ENCODE measurements around the gene MAP1A.

The MAP1A gene

GRCh38 chr15:43511012-43511885, 6.2 kb upstream of the MAP1A start:
- DNase-seq, result peak; percentile 34

DNA sequence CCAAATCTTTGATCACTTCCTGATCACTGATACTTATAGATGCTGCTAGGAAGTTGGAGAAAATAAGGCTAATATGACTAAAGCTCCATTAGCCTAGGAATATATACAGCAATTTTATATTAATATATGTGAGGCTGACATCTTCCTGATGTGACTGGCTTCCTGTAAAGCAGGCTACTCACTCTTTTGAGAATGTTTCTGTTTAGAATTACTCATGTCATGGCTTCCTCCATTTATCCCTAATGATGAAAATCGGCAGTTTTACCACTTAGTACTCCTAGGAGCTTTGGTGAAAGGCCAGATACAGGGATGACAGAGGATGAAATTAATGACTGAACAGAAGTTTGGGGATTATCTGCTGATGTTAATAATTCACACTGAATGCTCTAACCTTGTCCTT, 3.9 kb upstream of the MAP1A start:
- no peak for DNase-seq

DNA sequence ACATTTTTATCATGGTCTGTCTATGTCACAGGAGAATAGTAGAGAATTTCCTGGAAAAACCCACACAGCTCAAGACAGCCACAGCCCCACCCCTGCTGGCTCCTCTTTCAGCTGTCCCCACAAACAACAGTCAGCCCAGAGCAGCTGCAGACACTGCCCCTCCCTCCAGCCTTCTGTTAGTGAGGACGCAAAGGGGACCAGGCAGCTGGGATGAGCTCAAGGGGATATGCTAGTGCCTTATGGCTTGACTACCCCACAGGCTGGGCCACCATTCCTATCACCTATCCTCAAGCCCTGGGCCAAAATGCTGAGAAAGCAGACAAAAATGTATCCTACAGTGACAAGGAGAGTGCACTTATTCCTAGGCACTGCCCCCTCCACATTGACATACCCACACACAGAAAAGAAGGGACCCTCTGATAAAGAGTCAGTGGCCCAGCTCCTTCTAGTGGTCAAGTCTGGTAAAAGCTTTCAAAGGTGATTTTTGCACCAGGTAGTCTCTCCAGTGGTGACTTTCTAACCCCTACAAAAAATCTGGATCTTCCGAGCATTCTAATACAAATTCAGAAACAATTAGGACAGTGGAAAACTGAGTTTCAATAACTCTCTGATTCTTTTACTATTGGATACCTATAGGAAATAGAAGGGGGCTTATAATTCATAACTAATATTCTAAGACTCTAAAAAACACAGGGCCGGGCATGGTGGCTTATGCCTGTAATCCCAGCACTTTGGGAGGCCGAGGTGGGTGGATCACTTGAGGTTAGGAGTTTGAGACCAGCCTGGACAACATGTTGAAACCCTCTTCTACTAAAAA, 3.0 kb upstream of the MAP1A start:
- no peak for DNase-seq

GRCh38 chr15:43515741-43516140, 1.7 kb upstream of the MAP1A start:
- DNase-seq, result no peak

DNA sequence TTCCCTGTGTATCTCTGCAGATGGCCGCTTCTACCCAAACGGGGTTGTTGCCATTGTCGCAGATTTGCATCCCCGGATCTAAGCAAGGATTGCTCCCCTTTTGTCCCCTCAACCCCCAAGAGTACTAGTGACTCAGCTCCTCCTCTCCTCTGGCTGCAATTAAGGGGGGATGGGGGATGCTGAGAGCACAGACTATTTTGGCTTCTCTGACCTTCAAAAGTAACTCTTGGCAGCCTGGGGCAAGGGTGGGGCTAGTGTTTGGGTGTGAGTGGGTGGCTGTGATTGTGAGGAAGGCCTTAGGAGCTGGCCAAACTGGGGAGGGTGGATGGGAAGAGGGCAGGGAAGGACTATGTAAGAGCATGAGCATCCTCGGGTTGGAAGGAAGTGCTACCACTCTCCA, 1.2 kb upstream of the MAP1A start:
- no peak for DNase-seq

- DNase-seq, result no peak
These were observed 531 bp upstream of the MAP1A start for GRCh38 chr15:43516801-43517353.

DNA sequence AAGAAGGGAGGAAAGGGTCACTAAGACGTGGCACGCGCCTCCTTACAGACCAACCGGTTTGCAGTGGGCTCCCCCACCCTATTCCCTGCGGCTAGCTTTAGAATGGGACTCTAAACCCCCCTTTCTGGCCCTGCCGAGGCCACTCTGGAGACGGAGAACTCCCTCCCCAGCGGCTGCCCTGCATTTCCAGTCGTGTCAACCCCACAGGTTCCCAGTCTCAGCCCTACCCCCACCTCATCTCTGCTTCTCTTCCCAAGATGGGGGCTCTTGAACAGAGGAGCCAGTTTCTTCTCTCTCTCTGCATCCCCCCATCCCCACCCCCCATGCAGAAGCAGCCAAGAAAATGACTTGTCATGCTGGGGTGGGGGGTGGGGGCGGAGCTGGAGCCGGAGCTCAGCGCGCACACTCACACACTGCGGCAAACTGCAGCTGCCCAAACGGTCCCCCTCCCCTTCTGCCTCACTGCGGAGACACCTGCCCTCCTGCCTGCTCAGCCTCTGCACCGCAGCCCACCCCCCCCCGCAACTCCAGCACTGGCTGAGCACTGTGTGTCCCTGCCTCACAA, 871 bp downstream of the MAP1A start:
- DNase-seq, result peak; percentile 16

GRCh38 chr15:43519196-43519595, 1.8 kb downstream of the MAP1A start:
- no peak for DNase-seq

- no peak for DNase-seq
These were observed 2.7 kb downstream of the MAP1A start for GRCh38 chr15:43520138-43520537.

DNA sequence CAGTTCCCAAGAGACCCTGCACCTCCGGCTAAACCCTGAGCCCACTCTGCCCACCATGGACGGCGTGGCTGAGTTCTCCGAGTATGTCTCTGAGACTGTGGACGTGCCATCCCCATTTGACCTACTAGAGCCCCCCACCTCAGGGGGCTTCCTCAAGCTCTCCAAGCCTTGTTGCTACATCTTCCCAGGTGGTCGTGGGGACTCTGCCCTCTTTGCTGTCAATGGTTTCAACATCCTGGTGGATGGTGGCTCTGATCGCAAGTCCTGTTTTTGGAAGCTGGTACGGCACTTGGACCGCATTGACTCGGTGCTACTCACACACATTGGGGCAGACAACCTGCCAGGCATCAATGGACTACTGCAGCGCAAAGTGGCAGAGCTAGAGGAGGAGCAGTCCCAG, 4.0 kb downstream of the MAP1A start:
- no peak for DNase-seq

DNA sequence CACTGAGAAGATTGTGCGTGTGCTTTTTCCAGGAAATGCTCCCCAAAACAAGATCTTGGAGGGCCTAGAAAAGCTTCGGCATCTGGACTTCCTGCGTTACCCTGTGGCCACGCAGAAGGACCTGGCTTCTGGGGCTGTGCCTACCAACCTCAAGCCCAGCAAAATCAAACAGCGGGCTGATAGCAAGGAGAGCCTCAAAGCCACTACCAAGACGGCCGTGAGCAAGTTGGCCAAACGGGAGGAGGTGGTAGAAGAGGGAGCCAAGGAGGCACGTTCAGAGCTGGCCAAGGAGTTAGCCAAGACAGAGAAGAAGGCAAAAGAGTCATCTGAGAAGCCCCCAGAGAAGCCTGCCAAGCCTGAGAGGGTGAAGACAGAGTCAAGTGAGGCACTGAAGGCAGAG, 4.8 kb downstream of the MAP1A start:
- DNase-seq, result no peak

GRCh38 chr15:43523646-43524045, 6.2 kb downstream of the MAP1A start:
- no peak for DNase-seq

GRCh38 chr15:43524254-43524845, 6.9 kb downstream of the MAP1A start:
- DNase-seq, result no peak

GRCh38 chr15:43525131-43525530, 7.7 kb downstream of the MAP1A start:
- DNase-seq, result no peak

DNA sequence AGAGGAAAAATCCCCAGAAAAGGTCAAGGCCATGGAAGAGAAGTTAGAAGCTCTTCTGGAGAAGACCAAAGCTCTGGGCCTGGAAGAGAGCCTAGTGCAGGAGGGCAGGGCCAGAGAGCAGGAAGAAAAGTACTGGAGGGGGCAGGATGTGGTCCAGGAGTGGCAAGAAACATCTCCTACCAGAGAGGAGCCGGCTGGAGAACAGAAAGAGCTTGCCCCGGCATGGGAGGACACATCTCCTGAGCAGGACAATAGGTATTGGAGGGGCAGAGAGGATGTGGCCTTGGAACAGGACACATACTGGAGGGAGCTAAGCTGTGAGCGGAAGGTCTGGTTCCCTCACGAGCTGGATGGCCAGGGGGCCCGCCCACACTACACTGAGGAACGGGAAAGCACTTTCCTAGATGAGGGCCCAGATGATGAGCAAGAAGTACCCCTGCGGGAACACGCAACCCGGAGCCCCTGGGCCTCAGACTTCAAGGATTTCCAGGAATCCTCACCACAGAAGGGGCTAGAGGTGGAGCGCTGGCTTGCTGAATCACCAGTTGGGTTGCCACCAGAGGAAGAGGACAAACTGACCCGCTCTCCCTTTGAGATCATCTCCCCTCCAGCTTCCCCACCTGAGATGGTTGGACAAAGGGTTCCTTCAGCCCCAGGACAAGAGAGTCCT, 9.0 kb downstream of the MAP1A start:
- DNase-seq, result no peak

- DNase-seq, result no peak
These were observed 9.8 kb downstream of the MAP1A start for GRCh38 chr15:43527016-43527801.

DNA sequence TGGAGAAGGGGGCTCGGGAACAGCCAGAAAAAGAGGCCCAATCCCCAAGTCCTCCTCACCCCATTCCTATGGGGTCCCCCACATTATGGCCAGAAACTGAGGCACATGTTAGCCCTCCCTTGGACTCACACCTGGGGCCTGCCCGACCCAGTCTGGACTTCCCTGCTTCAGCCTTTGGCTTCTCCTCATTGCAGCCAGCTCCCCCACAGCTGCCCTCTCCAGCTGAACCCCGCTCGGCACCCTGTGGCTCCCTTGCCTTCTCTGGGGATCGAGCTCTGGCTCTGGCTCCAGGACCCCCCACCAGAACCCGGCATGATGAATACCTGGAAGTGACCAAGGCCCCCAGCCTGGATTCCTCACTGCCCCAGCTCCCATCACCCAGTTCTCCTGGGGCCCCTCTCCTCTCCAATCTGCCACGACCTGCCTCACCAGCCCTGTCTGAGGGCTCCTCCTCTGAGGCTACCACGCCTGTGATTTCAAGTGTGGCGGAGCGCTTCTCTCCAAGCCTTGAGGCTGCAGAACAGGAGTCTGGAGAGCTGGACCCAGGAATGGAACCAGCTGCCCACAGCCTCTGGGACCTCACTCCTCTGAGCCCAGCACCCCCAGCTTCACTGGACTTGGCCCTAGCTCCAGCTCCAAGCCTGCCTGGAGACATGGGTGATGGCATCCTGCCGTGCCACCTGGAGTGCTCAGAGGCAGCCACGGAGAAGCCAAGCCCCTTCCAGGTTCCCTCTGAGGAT, 10.6 kb downstream of the MAP1A start:
- DNase-seq, result no peak

GRCh38 chr15:43528542-43529007, 11.2 kb downstream of the MAP1A start:
- DNase-seq, result no peak

DNA sequence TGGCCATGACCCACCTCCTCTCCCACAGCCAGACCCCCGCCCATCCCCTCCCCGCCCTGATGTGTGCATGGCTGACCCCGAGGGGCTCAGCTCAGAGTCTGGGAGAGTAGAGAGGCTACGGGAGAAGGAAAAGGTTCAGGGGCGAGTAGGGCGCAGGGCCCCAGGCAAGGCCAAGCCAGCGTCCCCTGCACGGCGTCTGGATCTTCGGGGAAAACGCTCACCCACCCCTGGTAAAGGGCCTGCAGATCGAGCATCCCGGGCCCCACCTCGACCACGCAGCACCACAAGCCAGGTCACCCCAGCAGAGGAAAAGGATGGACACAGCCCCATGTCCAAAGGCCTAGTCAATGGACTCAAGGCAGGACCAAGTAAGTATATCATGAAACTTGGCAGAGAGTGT, 11.7 kb downstream of the MAP1A start:
- DNase-seq, result no peak

- DNase-seq, result no peak
These were observed 12.4 kb downstream of the MAP1A start for GRCh38 chr15:43529587-43530345.
